DOHH2 (cell line): ENCODE measurements around the gene SMKR1.
"Not testable (repeated sequence)": the region's sequence is repeated elsewhere in the genome, so short reads cannot be mapped to it uniquely, and the experiment has no call there.

Experiments used
- H3F3A ChIP-seq: fragments of 200-600 bp; sonication (generic), shearing (Covaris generic); 2 replicates; pipeline ENCODE4 v1.6.0; 2016; ENCODE audit warnings: antibody characterized with exemption, mild to moderate bottlenecking; ENCODE audit not compliant: control insufficient read depth, insufficient read depth
- H3K27ac ChIP-seq: fragments of 200-600 bp; sonication (generic); 2 replicates; pipeline ENCODE4 v1.5.1; 2014; ENCODE audit warnings: low read depth, mild to moderate bottlenecking, low read length, moderate library complexity
- H3K27me3 ChIP-seq: fragments of 200-600 bp; sonication (generic); 2 replicates; pipeline ENCODE4 v1.6.1; 2014; ENCODE audit warnings: mild to moderate bottlenecking, low read length, mixed read lengths; ENCODE audit not compliant: control insufficient read depth
- H3K36me3 ChIP-seq: fragments of 200-600 bp; sonication (generic); 2 replicates; pipeline ENCODE4 v1.6.1; 2014; ENCODE audit warnings: mild to moderate bottlenecking, low read length, moderate library complexity, mixed read lengths; ENCODE audit not compliant: control insufficient read depth
- H3K4me1 ChIP-seq: fragments of 200-600 bp; sonication (generic); 2 replicates; pipeline ENCODE4 v1.6.1; 2014; ENCODE audit warnings: mild to moderate bottlenecking, low read length, mixed read lengths; ENCODE audit not compliant: control insufficient read depth
- H3K4me2 ChIP-seq: fragments of 200-600 bp; sonication (generic); 2 replicates; pipeline ENCODE4 v1.6.0; 2014; ENCODE audit warnings: mild to moderate bottlenecking, low read length, moderate library complexity
- H3K4me3 ChIP-seq: fragments of 200-600 bp; sonication (generic); 2 replicates; pipeline ENCODE4 v1.5.1; 2014; ENCODE audit warnings: mild to moderate bottlenecking, low read length, mixed read lengths
- H3K79me2 ChIP-seq: fragments of 200-600 bp; sonication (generic); 2 replicates; pipeline ENCODE4 v1.6.1; 2014; ENCODE audit warnings: mild to moderate bottlenecking, low read length, mixed read lengths; ENCODE audit not compliant: control insufficient read depth
- H3K9me2 ChIP-seq: fragments of 200-600 bp; sonication (generic); replicated peaks from 2 replicates; pipeline ENCODE4 v1.6.1; 2014; ENCODE audit warnings: mild to moderate bottlenecking, low read length, mixed read lengths; ENCODE audit not compliant: control insufficient read depth
- H3K9me3 ChIP-seq: fragments of 200-600 bp; sonication (generic); 2 replicates; pipeline ENCODE4 v1.6.1; 2014; ENCODE audit warnings: antibody characterized with exemption, low read length, mixed read lengths; ENCODE audit not compliant: control insufficient read depth, insufficient read depth
- H4K20me1 ChIP-seq: fragments of 200-600 bp; sonication (generic); 2 replicates; pipeline ENCODE4 v1.6.0; 2014; ENCODE audit warnings: low read depth, mild to moderate bottlenecking, antibody characterized with exemption, low read length, moderate library complexity; ENCODE audit not compliant: control insufficient read depth, insufficient read depth
- CTCF ChIP-seq: fragments of 200-600 bp; sonication (generic); IDR thresholded peaks from one replicate; pipeline ENCODE4 v1.5.1; 2014; ENCODE audit warnings: antibody characterized with exemption, mild to moderate bottlenecking, low read depth, low read length; ENCODE audit not compliant: poor library complexity, severe bottlenecking
- EZH2phosphoT487 ChIP-seq: fragments of 200-600 bp; sonication (generic); IDR thresholded peaks from 2 replicates; pipeline ENCODE4 v1.6.1; 2017; ENCODE audit warnings: borderline replicate concordance, mild to moderate bottlenecking, antibody characterized with exemption, low read length, moderate library complexity, mixed read lengths

Gene SMKR1

DNA sequence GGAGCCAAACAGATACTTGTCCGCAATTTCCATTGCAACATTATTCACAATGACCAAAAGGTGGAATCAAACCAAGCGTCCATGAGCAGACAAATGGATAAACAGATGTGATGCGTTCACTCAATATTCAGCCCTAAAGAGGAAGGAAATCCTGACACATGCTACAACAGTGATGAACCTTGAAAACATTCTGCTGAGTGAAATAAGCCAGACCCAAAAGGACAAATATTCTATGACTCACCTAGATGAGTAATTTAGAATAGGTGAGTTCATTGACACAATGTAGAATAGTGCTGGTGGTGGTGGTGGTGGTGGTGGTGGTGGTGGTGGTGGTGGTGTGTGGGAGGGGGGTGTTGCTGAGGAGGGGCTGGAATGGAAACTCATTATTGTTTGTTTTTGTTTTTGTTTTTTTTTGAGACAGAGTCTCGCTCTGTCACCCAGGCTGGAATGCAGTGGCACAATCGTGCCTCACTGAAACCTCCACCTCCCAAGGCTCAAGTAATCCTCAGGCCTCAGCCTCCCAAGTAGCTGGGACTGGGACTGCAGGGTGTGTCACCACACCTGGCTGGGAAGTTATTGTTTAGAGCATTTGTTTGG is 28.6 kb downstream of the SMKR1 start:
- H3K27me3 ChIP-seq = peaks cover 2% of the 10 kb centered on the region; the same call in 1 of the 2 replicates
- no peak overlapping the region for H3K27ac ChIP-seq
- no peak overlapping the region for H3K4me3 ChIP-seq
- no peaks in the 10 kb centered on the region for H3K9me2 ChIP-seq
- no peak overlapping the region for H3K4me2 ChIP-seq
- H4K20me1 ChIP-seq = no peaks in the 10 kb centered on the region
- no peak for TF ChIP-seq CTCF
- TF ChIP-seq EZH2phosphoT487 = no peak
- no peaks in the 10 kb centered on the region for H3K4me1 ChIP-seq
- no peaks in the 10 kb centered on the region for H3F3A ChIP-seq
- H3K79me2 ChIP-seq = no peaks in the 10 kb centered on the region
- no peaks in the 10 kb centered on the region for H3K36me3 ChIP-seq
- H3K9me3 ChIP-seq = no peaks in the 10 kb centered on the region

DNA sequence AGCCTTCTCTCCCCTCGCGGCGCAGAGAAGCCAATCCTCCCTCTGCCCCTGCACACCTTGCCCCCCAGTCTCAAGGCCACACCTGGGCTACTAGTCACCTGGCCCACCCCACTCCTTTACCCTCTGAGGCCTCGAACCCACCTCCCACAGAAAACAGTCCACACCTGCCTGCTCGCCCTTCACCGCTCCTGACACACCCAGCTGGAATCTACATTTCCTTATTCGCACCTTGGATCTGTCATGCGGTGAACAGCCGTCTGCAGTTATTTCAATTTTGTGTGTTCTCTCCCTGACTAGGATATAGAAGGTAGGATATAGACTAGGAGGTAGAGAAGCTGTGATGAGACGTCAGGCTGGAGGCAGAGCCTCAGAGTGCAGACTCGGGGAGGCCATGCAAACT is 29.4 kb downstream of the SMKR1 start:
- H3K27me3 ChIP-seq = peaks cover 7% of the 10 kb centered on the region; the same call in 1 of the 2 replicates
- no peaks in the 10 kb centered on the region for H3K79me2 ChIP-seq
- H3K4me1 ChIP-seq = no peaks in the 10 kb centered on the region
- H3K4me3 ChIP-seq = no peak overlapping the region
- H3K4me2 ChIP-seq = no peak overlapping the region
- no peaks in the 10 kb centered on the region for H3F3A ChIP-seq
- no peak overlapping the region for H3K27ac ChIP-seq
- H3K36me3 ChIP-seq = no peaks in the 10 kb centered on the region
- no peaks in the 10 kb centered on the region for H4K20me1 ChIP-seq
- no peak for TF ChIP-seq EZH2phosphoT487
- TF ChIP-seq CTCF = no peak
- H3K9me2 ChIP-seq = no peaks in the 10 kb centered on the region
- no peaks in the 10 kb centered on the region for H3K9me3 ChIP-seq

GRCh38 chr7:129532375-129532774 is 30.0 kb downstream of the SMKR1 start:
- Histone ChIP-seq H3K4me1 (no peaks in the 10 kb centered on the region), H4K20me1 (no peaks in the 10 kb centered on the region), H3K79me2 (no peaks in the 10 kb centered on the region), H3K9me3 (no peaks in the 10 kb centered on the region), H3K9me2 (no peaks in the 10 kb centered on the region), H3K27ac (no peak overlapping the region), H3K27me3 (peaks cover 7% of the 10 kb centered on the region; the same call in 1 of the 2 replicates), H3K4me3 (no peak overlapping the region), H3K4me2 (no peak overlapping the region), H3K36me3 (no peaks in the 10 kb centered on the region), H3F3A (no peaks in the 10 kb centered on the region)
- no peak for TF ChIP-seq EZH2phosphoT487
- no peak for TF ChIP-seq CTCF

- H3K27ac ChIP-seq, H3K79me2 ChIP-seq, H3K4me3 ChIP-seq, H3K27me3 ChIP-seq, H3F3A ChIP-seq, H3K36me3 ChIP-seq, H4K20me1 ChIP-seq, H3K9me3 ChIP-seq, H3K4me1 ChIP-seq, H3K9me2 ChIP-seq, H3K4me2 ChIP-seq: not testable (repeated sequence)
Observed at GRCh38 chr7:129534558-129535274, 32.4 kb downstream of the SMKR1 start.
